Fibroblast of villous mesenchyme (primary cell): Measurements from ENCODE around the gene INF2. TPM values are rescaled to one million over a fixed set of nuclear protein-coding genes. Genes with fewer than 3 reads are reported as not detected.

Experiments used
- DNase-seq: peaks from one replicate; pipeline ENCODE4 v3.0.0-alpha.2; 2010; ENCODE audit warnings: low read depth
- H3K4me3 ChIP-seq: 2 replicates; pipeline ENCODE4 v1.5.1; 2011; ENCODE audit warnings: low read depth, mild to moderate bottlenecking, low read length
- CTCF ChIP-seq: IDR thresholded peaks from 2 replicates; pipeline ENCODE4 v1.5.1; 2012; ENCODE audit warnings: low read depth, mild to moderate bottlenecking, low read length; ENCODE audit not compliant: insufficient read depth
- total RNA-seq: library from RNA; depleted of rRNA; stranded (reverse); fragments of >200 nt; gene quantifications from 2 replicates; pipeline ENCODE4 v1.2.3, GENCODE V29; 2012

The INF2 gene
- total RNA-seq: 47.0 and 68.7 TPM in 2 replicates

- no peak for TF ChIP-seq CTCF
- peak; percentile 54 for DNase-seq
- H3K4me3 ChIP-seq: peak within 1 kb of the TSS; percentile 77
Observed at GRCh38 chr14:104689109-104689880, at the start of gene INF2. INF2 (plus strand) TSS chr14:104689618; CDS start chr14:104701366, 11,748 bp downstream.

- H3K4me3 ChIP-seq: no peak overlapping the region
- peak; percentile 47 for DNase-seq
- TF ChIP-seq CTCF: peak; percentile 94
Observed at GRCh38 chr14:104639885-104640548, 49.4 kb upstream of the INF2 start.

- no peak for DNase-seq
- no peak for TF ChIP-seq CTCF
- H3K4me3 ChIP-seq: no peak overlapping the region
Observed at GRCh38 chr14:104640681-104641080, 48.7 kb upstream of the INF2 start.

GRCh38 chr14:104641753-104642539, 47.5 kb upstream of the INF2 start:
- no peak for DNase-seq
- no peak overlapping the region for H3K4me3 ChIP-seq
- no peak for TF ChIP-seq CTCF

- no peak for TF ChIP-seq CTCF
- no peak overlapping the region for H3K4me3 ChIP-seq
- DNase-seq: no peak
Observed at GRCh38 chr14:104642540-104642868, 46.9 kb upstream of the INF2 start.

- TF ChIP-seq CTCF: no peak
- no peak overlapping the region for H3K4me3 ChIP-seq
- no peak for DNase-seq
Observed at GRCh38 chr14:104643306-104643705, 46.1 kb upstream of the INF2 start.
